K562 (cell line): ENCODE data around the gene HSDL2. TPM values are rescaled to one million over a fixed set of nuclear protein-coding genes. Genes with fewer than 3 reads are reported as not detected.
A peak's percentile ranks its signal among the peaks of the same experiment; 100 is the strongest.

Source experiments
- ATAC-seq: fragments of 200-7000 bp; cut with Tn5 transposase; 3 replicates; pipeline ENCODE4 v1.9.1; 2020; ENCODE audit warnings: moderate library complexity
- BruUV-seq: library from RNA; stranded (reverse); fragments of 400-500 nt; replicated peaks from 2 replicates; lab custom pipeline; 2021; lab: Mats Ljungman, UMichigan
- CTCF ChIA-PET: fragments of 300-600 bp; formaldehyde crosslinking; extraction: SDS; loops from one replicate; lab custom pipeline; 2021; ENCODE audit warnings: low intra/inter-chr PET ratio; lab: Yijun Ruan, JAX
- POLR2A ChIA-PET: fragments of 300-600, 350-650 bp; sonication (Branson Sonifier 250); formaldehyde crosslinking; extraction: SDS; loops from one replicate; lab custom pipeline; 2021; ENCODE audit warnings: antibody characterized with exemption, inconsistent platforms; lab: Yijun Ruan, JAX
- DNase-seq, 4 experiments: peaks; one replicate each; pipeline versions ENCODE4 v3.0.0 to v3.0.0-alpha.2; 2011 to 2018; ENCODE audit warnings: low spot score in 3 of 4, mixed read lengths in 3 of 4; ENCODE audit errors: extremely low read depth in 1 of 4
- FAIRE-seq: peaks from 2 replicates; lab custom pipeline; 2011; peaks lifted over from hg19 to GRCh38; lab: Jason Lieb, UNC
- H2AFZ ChIP-seq: 2 replicates; pipeline ENCODE4 v1.6.0; 2011; ENCODE audit warnings: low read depth, low read length, control low read depth, inconsistent platforms
- H3K27ac ChIP-seq: fragments of 200-600 bp; 3 replicates; pipeline ENCODE4 v1.8.0; 2011; ENCODE audit warnings: low read depth, mild to moderate bottlenecking, control low read depth, inconsistent platforms, low read length, moderate library complexity, mixed read lengths; ENCODE audit errors: extremely low read depth
- H3K27me3 ChIP-seq, 2 experiments: fragments of 300-600 bp in 1 of 2; 2 replicates in 1 of 2; 3 replicates in 1 of 2; pipeline versions ENCODE4 v1.6.0 to v1.8.0; 2011; ENCODE audit warnings: inconsistent platforms in 2 of 2, low read length in 2 of 2, mild to moderate bottlenecking in 1 of 2, mixed read lengths in 1 of 2, moderate library complexity in 1 of 2; ENCODE audit not compliant: control insufficient read depth in 2 of 2, insufficient read depth in 2 of 2
- H3K36me3 ChIP-seq: fragments of 300-600 bp; 3 replicates; pipeline ENCODE4 v1.8.0; 2011; ENCODE audit warnings: mild to moderate bottlenecking, low read length, inconsistent platforms; ENCODE audit not compliant: control insufficient read depth, insufficient read depth
- H3K4me1 ChIP-seq, 2 experiments: fragments of 200-600 bp in 1 of 2; replicated peaks in 1 of 2; 2 replicates in 1 of 2; 3 replicates in 1 of 2; pipeline versions ENCODE4 v1.5.1 to v1.8.0; 2011; ENCODE audit warnings: inconsistent platforms in 2 of 2, low read length in 2 of 2, mild to moderate bottlenecking in 1 of 2, mixed read lengths in 1 of 2, moderate library complexity in 1 of 2; ENCODE audit not compliant: control insufficient read depth in 2 of 2, insufficient read depth in 2 of 2
- H3K4me2 ChIP-seq: 2 replicates; pipeline ENCODE4 v1.6.1; 2011; ENCODE audit warnings: low read length, control low read depth, inconsistent platforms, mixed read lengths; ENCODE audit not compliant: insufficient read depth
- H3K4me3 ChIP-seq: fragments of 200-600 bp; sonication (generic), shearing (Covaris generic); 2 replicates; pipeline ENCODE4 v1.5.1; 2016; ENCODE audit warnings: control low read depth, inconsistent platforms
- H3K79me2 ChIP-seq: fragments of 200-600 bp; 3 replicates; pipeline ENCODE4 v1.8.0; 2011; ENCODE audit warnings: low read length, inconsistent platforms; ENCODE audit not compliant: control insufficient read depth, insufficient read depth
- H3K9ac ChIP-seq, 2 experiments: 2 replicates each; pipeline versions ENCODE4 v1.6.0 to v1.6.1; 2011; ENCODE audit warnings: low read depth in 2 of 2, low read length in 2 of 2, control low read depth in 1 of 2, inconsistent platforms in 1 of 2, mild to moderate bottlenecking in 1 of 2, mixed read lengths in 1 of 2; ENCODE audit not compliant: insufficient read depth in 1 of 2
- H3K9me1 ChIP-seq: one replicate; pipeline ENCODE4 v1.6.0; 2011; ENCODE audit warnings: inconsistent platforms, mild to moderate bottlenecking, low read length, moderate library complexity; ENCODE audit not compliant: control insufficient read depth, insufficient read depth
- H3K9me3 ChIP-seq: replicated peaks from 2 replicates; pipeline ENCODE4 v1.5.1; 2011; ENCODE audit warnings: low read depth, low read length, inconsistent platforms; ENCODE audit not compliant: control insufficient read depth, insufficient read depth
- H4K20me1 ChIP-seq: replicated peaks from 2 replicates; pipeline ENCODE4 v1.6.1; 2011; ENCODE audit warnings: low read length, inconsistent platforms, mixed read lengths; ENCODE audit not compliant: control insufficient read depth, insufficient read depth
- CCAR2 ChIP-seq: fragments of 200-400 bp; formaldehyde crosslinking; IDR thresholded peaks from 2 replicates; pipeline ENCODE4 v1.6.1; 2017; ENCODE audit warnings: mild to moderate bottlenecking, low read depth, low read length
- CHCHD3 ChIP-seq: fragments of 250-450 bp; sonication (Bioruptor Pico); IDR thresholded peaks from 2 replicates; pipeline ENCODE4 v2.1.2; 2022; ENCODE audit warnings: mild to moderate bottlenecking
- CHD1 ChIP-seq: fragments of 200-600 bp; sonication (generic); IDR thresholded peaks from one replicate; pipeline ENCODE4 v1.6.1; 2012; ENCODE audit warnings: mild to moderate bottlenecking, moderate library complexity, low read length, inconsistent platforms
- ESRRB ChIP-seq: fragments of 250-450 bp; sonication (Bioruptor Pico); IDR thresholded peaks from 2 replicates; pipeline ENCODE4 v1.5.0; 2020; ENCODE audit warnings: mild to moderate bottlenecking, moderate library complexity, borderline replicate concordance
- FOXM1 ChIP-seq, 2 experiments: fragments of 450-650 bp in 1 of 2; sonication (generic) in 1 of 2; formaldehyde crosslinking in 1 of 2; IDR thresholded peaks; 2 replicates each; pipeline versions ENCODE4 v1.6.1 to v1.9.0; 2017 to 2022; ENCODE audit warnings: low read depth in 2 of 2, mild to moderate bottlenecking in 2 of 2, missing genetic modification reagents in 1 of 2, moderate library complexity in 1 of 2
- GABPA ChIP-seq: fragments of 200-800 bp; sonication (Bioruptor generic); conservative IDR thresholded peaks from 2 replicates; pipeline ENCODE4 v1.6.1; 2016; ENCODE audit warnings: low read depth, missing genetic modification characterization, missing compliant biosample characterization
- MEF2D ChIP-seq: conservative IDR thresholded peaks from 2 replicates; pipeline ENCODE4 v1.6.1; 2016; ENCODE audit warnings: low read depth, missing genetic modification characterization, missing compliant biosample characterization
- NCOA1 ChIP-seq: fragments of 450-650 bp; IDR thresholded peaks from 2 replicates; pipeline ENCODE4 v1.6.1; 2016; ENCODE audit warnings: low read depth
- NCOA2 ChIP-seq, 2 experiments: fragments of 450-650 bp; IDR thresholded peaks; 2 replicates each; pipeline ENCODE4 v1.6.1; 2018; ENCODE audit warnings: mild to moderate bottlenecking in 2 of 2, moderate library complexity in 1 of 2; ENCODE audit not compliant: partially characterized antibody in 2 of 2
- NFXL1 ChIP-seq: fragments of 450-650 bp; formaldehyde crosslinking; IDR thresholded peaks from 2 replicates; pipeline ENCODE4 v1.4.0; 2021; ENCODE audit warnings: mild to moderate bottlenecking
- SIN3B ChIP-seq: fragments of 450-650 bp; IDR thresholded peaks from 2 replicates; pipeline ENCODE4 v1.6.1; 2017; ENCODE audit warnings: low read depth, mild to moderate bottlenecking, moderate library complexity
- SMAD3 ChIP-seq: fragments of 450-650 bp; formaldehyde crosslinking; conservative IDR thresholded peaks from 2 replicates; pipeline ENCODE4 v1.4.0; 2020; ENCODE audit warnings: mild to moderate bottlenecking
- ZNF384 ChIP-seq: IDR thresholded peaks from 2 replicates; pipeline ENCODE4 v1.6.1; 2012; ENCODE audit warnings: low read depth, low read length, improper control_type of control experiment
- ZNF644 ChIP-seq: fragments of 200-800 bp; sonication (Bioruptor generic); IDR thresholded peaks from 2 replicates; pipeline ENCODE4 v1.6.1; 2016; ENCODE audit warnings: low read depth, missing genetic modification characterization, missing compliant biosample characterization
- ZNF79 ChIP-seq: fragments of 250-450 bp; sonication (Bioruptor Pico); IDR thresholded peaks from 2 replicates; pipeline ENCODE4 v1.4.0; 2020; ENCODE audit warnings: low read depth, mild to moderate bottlenecking, moderate library complexity
- WGBS: fragments of 100-300 bp; shearing (Covaris generic); methylation state at CpG from one replicate; pipeline ENCODE4 v1.1.6; 2016; ENCODE audit warnings: low coverage, mixed read lengths; ENCODE audit not compliant: insufficient coverage; ENCODE audit errors: missing lambda C conversion rate; 5-methylcytosine and 5-hydroxymethylcytosine counted together
- in situ Hi-C: fragments of 300-500 bp; cut with MboI; formaldehyde crosslinking; loops from 4 replicates; pipeline ENCODE4 v1.15.0; 2018; ENCODE audit warnings: inconsistent platforms, mixed read lengths
- intact Hi-C: fragments of 100-400 bp; cut with micrococcal nuclease; formaldehyde crosslinking; loops from 2 replicates; pipeline ENCODE4 v1.14.2; 2022
- polyA plus RNA-seq, 8 experiments: library from polyadenylated mRNA; depleted of rRNA in 4 of 8; stranded (reverse) in 5 of 8; unstranded in 3 of 8; fragments of >200 nt; fragmentation: Nextera tagmentation in 2 of 8; fragmentation: Illumina TruSeq in 1 of 8; extraction: Ambion mirVana in 2 of 8; extraction: Trizol in 1 of 8; gene quantifications; 2 replicates each; pipeline versions ENCODE4 v1.2.1 to v1.2.3, GENCODE V29; 2011 to 2014; ENCODE audit warnings: inconsistent platforms in 1 of 8, missing spikeins in 1 of 8
- total RNA-seq, 7 experiments: library from RNA; depleted of rRNA in 6 of 7; stranded (reverse); fragments of >200 nt in 6 of 7; fragmentation: Illumina TruSeq in 2 of 7; extraction: Trizol in 2 of 7; gene quantifications; 2 replicates each; pipeline versions ENCODE4 v1.2.1 to v1.2.3, GENCODE V29; 2011 to 2021; ENCODE audit warnings: low replicate concordance in 1 of 7
- TF ChIP-seq, protein P1 (sequence below), 2 experiments: fragments of 450-650 bp; IDR thresholded peaks; 2 replicates each; pipeline ENCODE4 v1.6.1; 2016
- TF ChIP-seq, protein P2 (sequence below): sonication (generic); formaldehyde crosslinking; IDR thresholded peaks from 2 replicates; pipeline ENCODE4 v1.8.0; 2022; ENCODE audit warnings: mild to moderate bottlenecking, missing genetic modification reagents

Gene HSDL2
- total and polyA plus RNA-seq, 9 of the 15 experiments (the other 6 are each of a cell fraction or from before 2014, with no cell fraction given): 22.8 to 74.1 (median 35.6) TPM

DNA sequence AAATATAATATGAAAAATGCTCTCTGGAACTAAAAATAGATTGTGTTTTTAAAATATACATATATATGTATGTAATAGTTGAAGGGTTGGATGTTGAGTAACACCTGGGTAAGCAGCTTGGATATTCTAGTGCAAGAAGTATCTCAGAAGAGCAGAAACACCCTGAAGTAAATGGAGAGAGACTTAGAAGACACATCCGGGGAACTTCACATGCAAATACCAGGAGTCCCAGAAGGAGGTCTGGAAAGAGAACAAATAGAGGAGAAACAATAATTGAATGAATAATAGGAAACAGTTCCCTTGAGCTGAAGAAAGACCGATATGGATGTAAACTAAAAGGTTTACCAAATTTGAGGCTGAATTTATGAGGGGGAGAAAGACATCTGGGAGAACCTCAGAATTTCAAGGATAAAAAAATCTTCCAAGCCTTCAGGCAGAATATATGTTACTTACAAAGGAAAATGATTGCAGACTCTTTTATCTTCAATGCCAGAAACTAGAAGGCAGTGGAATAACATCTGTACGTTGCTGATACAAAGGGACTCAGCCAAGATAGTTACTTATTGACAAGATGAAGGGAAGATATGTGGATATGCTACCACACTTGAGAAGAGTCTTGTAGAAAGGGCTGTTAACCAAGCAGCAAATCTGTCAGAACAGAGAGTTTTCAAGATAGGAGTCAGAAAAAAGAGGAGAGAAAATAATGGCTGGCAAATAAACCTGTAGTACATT is 42.7 kb downstream of the HSDL2 start:
- Histone ChIP-seq H3K4me1 (peaks cover 15 to 28% of the 10 kb centered on the region in 2 experiments; a peak in 4 of 5 replicates), H3K4me2 (peak overlapping the region; percentile 12), H3K36me3 (peaks cover 17% of the 10 kb centered on the region; the same call in 1 of the 3 replicates), H2AFZ (0 out of 2 replicates have a peak overlapping the region, but pooled peaks have one; percentile 2), H3K9me3 (no peaks in the 10 kb centered on the region), H3K27me3 (no peaks in the 10 kb centered on the region), H3K27ac (peak overlapping the region; percentile 14; the same call in 2 of the 3 replicates), H4K20me1 (no peaks in the 10 kb centered on the region), H3K4me3 (no peak overlapping the region), H3K9ac (peak overlapping the region in 1 of 2 experiments; percentile 27; a peak in 1 of 4 replicates), H3K9me1 (no peaks in the 10 kb centered on the region), H3K79me2 (no peaks in the 10 kb centered on the region)
- ChIA-PET CTCF (interaction anchor here (0.6 kb wide), 1 partner anchor 1236 kb away, joined by 4 read pairs; no protein-coding TSS in a partner anchor), POLR2A (interaction anchor here (0.8 to 1.8 kb wide), 4 partner anchors 12 to 178 kb away, joined by 4 to 5 read pairs (median 4); partner anchors contain the start of gene HSDL2)
- WGBS: 0% methylated on average over 3 of the region's 3 CpGs
- DNase-seq (peak; percentile 63 to 89 (median 76)), ATAC-seq (peak; percentile 85), FAIRE-seq (peak; percentile 94)
- no TSS peak for BruUV-seq
- in situ Hi-C loops (no loop called here), intact Hi-C loops (loop anchor here (1.0 to 5.0 kb wide), 3 partner anchors 40 to 70 kb away; partner anchors contain the start of gene HSDL2)
- TF ChIP-seq FOXM1 (IDR thresholded peaks at IDR 0.05; ENCODE audit: low read depth) (peak; percentile 99), FOXM1 (CRISPR knock-in tag; IDR thresholded peaks at IDR 0.05; ENCODE audit: low read depth) (no peak), ZNF644 (tag) (peak; percentile 97), CCAR2 (no peak), NCOA2 (IDR thresholded peaks at IDR 0.05; ENCODE audit: partially characterized antibody in 2 of 2) (peak; percentile 84 to 87), NFXL1 (CRISPR knock-in tag) (no peak), SMAD3 (peak; percentile 81), CHCHD3 (CRISPR knock-in tag) (no peak), ZNF384 (peak; percentile 62), SIN3B (no peak), MEF2D (peak; percentile 88), ESRRB (no peak), GABPA (tag) (peak; percentile 45; the same call in 1 of the 2 replicates), NCOA1 (peak; percentile 91), ZNF79 (CRISPR knock-in tag) (no peak), CHD1 (no peak)
- TF ChIP-seq, protein P1, sequence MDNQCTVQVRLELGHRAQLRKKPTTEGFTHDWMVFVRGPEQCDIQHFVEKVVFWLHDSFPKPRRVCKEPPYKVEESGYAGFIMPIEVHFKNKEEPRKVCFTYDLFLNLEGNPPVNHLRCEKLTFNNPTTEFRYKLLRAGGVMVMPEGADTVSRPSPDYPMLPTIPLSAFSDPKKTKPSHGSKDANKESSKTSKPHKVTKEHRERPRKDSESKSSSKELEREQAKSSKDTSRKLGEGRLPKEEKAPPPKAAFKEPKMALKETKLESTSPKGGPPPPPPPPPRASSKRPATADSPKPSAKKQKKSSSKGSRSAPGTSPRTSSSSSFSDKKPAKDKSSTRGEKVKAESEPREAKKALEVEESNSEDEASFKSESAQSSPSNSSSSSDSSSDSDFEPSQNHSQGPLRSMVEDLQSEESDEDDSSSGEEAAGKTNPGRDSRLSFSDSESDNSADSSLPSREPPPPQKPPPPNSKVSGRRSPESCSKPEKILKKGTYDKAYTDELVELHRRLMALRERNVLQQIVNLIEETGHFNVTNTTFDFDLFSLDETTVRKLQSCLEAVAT (IDR thresholded peaks at IDR 0.05): peak in 1 of 2 experiments; percentile 54; a peak in 1 of 4 replicates
- TF ChIP-seq, protein P2, sequence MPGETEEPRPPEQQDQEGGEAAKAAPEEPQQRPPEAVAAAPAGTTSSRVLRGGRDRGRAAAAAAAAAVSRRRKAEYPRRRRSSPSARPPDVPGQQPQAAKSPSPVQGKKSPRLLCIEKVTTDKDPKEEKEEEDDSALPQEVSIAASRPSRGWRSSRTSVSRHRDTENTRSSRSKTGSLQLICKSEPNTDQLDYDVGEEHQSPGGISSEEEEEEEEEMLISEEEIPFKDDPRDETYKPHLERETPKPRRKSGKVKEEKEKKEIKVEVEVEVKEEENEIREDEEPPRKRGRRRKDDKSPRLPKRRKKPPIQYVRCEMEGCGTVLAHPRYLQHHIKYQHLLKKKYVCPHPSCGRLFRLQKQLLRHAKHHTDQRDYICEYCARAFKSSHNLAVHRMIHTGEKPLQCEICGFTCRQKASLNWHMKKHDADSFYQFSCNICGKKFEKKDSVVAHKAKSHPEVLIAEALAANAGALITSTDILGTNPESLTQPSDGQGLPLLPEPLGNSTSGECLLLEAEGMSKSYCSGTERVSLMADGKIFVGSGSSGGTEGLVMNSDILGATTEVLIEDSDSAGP (CRISPR knock-in tag): no peak
